Activated CD8-positive, alpha-beta memory T cell treated with anti-CD3 and anti-CD28 coated beads for 48 hours (primary cell): ENCODE results near the gene RPL23.
A peak's percentile ranks its signal among the peaks of the same experiment; 100 is the strongest.

Experiments
- DNase-seq, 3 experiments: peaks; one replicate each; pipeline ENCODE4 v3.0.0-alpha.2; 2020; ENCODE audit warnings: low read depth in 2 of 3, low spot score in 2 of 3

Gene RPL23

GRCh38 chr17:38885044-38885727, 31.7 kb upstream of the RPL23 start:
- no peak for DNase-seq

GRCh38 chr17:38883592-38884526, 30.3 kb upstream of the RPL23 start:
- DNase-seq = no peak

- no peak for DNase-seq
Measured at GRCh38 chr17:38882870-38883269, 29.3 kb upstream of the RPL23 start.

- DNase-seq = no peak
Measured at GRCh38 chr17:38881600-38882191, 28.2 kb upstream of the RPL23 start.

DNA sequence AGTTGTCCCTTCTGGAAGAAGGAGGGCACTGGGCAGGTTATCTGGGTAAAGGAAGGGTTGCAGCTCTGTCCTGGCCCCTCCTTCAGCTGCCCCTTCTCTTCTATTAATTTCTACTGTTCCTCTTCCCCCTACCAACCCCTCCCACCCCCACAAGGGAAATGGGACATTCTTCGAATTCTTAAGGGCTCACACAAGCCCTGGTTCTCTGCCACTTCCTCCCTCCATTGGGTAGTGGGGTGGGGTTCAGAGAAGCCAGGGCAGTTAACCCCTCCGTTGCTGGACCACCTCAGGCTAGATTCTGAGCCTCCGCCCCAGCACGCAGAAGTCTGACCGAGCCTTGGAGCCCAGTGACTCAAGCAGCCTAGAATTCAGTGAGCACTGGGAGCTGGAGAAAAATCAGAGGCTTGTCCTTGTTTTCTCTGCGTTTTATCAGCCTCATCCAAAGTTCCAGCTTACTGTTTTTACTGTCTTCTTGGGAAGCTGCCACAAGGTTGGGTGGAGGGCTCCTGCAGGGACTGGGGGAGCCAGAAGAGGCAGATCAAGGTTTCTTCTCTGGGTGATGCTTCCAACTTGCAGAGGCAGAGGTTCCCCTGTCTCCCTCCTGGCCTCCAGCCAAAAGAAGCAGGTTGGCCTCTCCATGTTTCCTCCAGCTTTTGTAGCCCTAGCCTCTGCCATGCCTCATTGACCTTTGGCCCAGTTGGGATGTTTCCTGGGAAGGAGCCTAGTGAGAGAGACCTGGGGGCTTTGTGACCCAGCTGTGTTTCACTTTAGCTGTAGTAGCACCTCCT, 26.6 kb upstream of the RPL23 start:
- no peak for DNase-seq

DNA sequence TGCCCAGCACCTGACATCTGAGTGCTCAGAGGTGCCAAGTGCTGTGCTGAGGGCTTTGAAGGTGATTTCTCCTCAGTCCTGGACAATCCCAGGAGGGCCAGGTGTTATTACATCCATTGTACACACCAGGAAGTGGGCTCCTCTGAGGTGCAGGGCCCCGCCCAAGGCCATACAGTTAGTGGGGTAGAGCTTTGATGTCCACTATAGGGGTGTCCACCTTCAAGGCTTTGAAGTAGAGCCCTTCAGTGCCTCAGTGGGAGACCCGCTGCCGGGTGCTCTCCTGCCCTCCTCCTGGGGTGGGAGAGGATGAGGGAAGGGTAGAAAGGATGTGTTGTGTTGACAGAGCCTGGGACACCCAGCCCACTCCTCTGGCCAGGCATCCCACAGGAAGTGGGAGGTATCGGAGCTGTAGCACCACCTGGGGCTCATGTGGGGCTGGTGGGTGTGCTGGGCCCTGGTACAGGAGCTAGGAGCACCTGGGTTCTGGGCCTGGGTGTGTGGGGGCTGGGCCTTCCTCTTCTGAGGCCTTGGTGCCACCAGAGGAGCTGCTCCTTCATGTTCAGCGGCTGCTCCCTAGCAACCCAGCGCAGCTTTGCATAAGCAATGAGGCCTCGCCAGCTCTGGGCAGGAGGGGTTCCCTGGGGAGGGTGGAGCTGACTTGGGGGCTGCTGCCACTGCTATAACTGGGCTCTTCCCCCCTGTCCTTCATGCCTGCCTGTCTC, 23.8 kb upstream of the RPL23 start:
- DNase-seq = no peak

GRCh38 chr17:38875477-38876075, 22.1 kb upstream of the RPL23 start:
- no peak for DNase-seq

GRCh38 chr17:38874505-38875400, 21.2 kb upstream of the RPL23 start:
- DNase-seq = no peak

GRCh38 chr17:38873640-38874380, 20.3 kb upstream of the RPL23 start:
- DNase-seq = no peak

DNA sequence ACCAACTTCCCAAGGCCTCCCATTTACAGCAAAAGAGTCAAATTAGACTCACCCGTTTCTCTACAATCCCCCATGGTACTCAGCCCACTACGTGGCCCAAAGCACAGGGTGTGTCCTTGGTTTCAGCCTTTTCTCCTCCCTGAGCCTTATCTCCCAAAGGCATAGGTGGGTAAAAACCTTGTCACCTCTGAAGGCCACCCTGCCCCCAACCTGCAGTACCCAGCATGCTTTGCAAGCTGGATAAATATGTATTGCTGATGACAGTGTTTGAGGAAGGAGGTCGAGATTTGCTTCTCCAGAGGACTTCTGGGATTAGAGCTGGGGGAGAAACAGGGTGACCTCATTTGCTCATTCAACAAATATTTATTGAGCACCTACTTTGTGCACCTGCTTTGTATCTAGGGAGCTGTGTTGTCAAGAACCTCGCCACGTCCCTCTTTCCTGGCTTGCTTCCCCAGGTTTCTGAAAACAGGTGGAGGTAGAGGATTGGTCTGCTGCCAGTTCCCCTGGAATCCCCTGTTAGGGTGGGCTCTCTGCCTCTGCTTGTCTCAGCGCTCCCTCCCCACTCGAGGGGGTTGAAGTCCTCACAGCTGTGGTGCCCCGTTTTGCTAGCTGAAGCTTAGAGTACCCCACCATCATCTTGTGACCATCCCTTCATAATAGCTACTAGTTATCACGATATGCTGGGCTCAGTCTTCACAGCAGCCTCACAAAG, 19.3 kb upstream of the RPL23 start:
- no peak for DNase-seq

DNA sequence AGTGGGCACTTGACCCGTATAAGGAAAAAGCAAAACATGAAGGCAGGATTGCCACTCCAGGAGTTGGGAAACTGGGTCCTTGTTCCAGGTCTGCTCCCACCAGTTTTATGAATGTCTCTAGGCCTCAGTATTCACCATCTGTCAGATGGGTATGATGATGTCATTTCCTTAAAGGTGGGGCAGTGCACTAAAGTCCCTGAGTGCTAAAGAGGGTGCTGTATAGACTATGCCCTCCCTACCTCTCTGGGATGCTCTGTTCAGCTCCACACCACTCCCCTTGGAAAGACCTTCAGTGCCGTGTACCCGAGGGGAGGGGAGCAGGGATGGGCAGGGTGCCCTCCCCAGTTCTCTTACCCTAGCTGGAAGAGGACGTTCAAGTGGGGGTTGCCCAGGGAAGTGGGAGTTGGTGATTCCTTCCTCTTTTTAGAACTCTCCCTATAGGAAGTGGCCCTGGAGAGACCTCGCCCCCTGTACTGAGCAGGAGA, 18.5 kb upstream of the RPL23 start:
- no peak for DNase-seq

GRCh38 chr17:38871247-38872015, 17.9 kb upstream of the RPL23 start:
- peak in 2 of 3 experiments; percentile 52 to 56 for DNase-seq

- DNase-seq = peak in 2 of 3 experiments; percentile 45 to 64
Measured at GRCh38 chr17:38870259-38871165, 17.0 kb upstream of the RPL23 start.

- peak; percentile 69 to 90 (median 79) for DNase-seq
Measured at GRCh38 chr17:38869526-38870258, 16.2 kb upstream of the RPL23 start, which contains the start of gene LASP1. LASP1 (plus strand) TSS chr17:38870058; CDS start chr17:38870190, 132 bp downstream.
